Measurements from ENCODE around the gene NPM1. TPM values are rescaled to one million over a fixed set of nuclear protein-coding genes. Genes with fewer than 3 reads are reported as not detected.

The NPM1 gene
- total RNA-seq, 1 experiment from 2014 or later, result 2,693 TPM

DNA sequence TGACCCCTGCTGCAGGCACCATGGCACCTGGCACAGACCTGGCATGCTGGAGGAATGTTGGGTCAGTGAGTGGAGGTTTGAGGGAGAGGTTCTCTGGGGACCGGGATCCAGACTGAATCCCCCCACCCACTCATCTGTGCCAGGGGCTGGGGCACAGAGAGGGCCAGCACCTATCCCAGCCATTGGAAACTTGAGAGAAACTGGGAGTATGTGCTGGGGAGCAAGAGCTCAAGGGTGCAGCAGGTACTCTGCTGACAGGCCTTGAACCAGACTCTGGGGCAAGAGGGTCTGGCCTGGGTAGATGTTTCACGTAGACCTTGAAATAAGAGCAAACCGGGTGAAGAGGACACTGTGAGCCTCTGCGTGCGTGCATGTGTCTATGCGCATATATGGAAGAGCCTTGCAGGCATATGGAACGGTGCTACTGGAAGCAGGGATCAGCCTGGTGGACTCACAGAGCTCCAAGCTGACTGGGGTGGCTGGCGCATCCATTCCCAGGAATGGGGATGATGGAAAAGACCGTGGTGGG is 40.6 kb downstream of the NPM1 start:
- H3K4me1 ChIP-seq (ENCODE audit: control insufficient read depth in 1 of 2, insufficient read depth in 2 of 2, low read length in 2 of 2), result peaks cover 9 to 13% of the 10 kb centered on the region in 2 experiments
- no peak overlapping the region for H3K27ac ChIP-seq (ENCODE audit: low read depth, low read length)
- no TSS peak for BruUV-seq (replicated peaks)
- RAD21 ChIA-PET (ENCODE audit: low non-redundant PET in 1 of 2, low total read pairs in 2 of 2, uncharacterized antibody in 2 of 2, unreplicated experiment in 2 of 2), result no interaction called here
- no peaks in the 10 kb centered on the region for H3K27me3 ChIP-seq (ENCODE audit: insufficient read depth, low read length)
- CTCF ChIA-PET, result no interaction called here
- ATAC-seq (no peak), DNase-seq (ENCODE audit: low read depth, low spot score) (no peak)
- H4K20me1 ChIP-seq (ENCODE audit: insufficient read depth), result no peaks in the 10 kb centered on the region
- no peak overlapping the region for H3K4me2 ChIP-seq (ENCODE audit: low read length)
- POLR2A ChIA-PET, result interaction anchor here (0.7 to 0.9 kb wide), 2 partner anchors 10 to 41 kb away, joined by 3 to 5 read pairs; no protein-coding TSS in a partner anchor
- H2AFZ ChIP-seq (ENCODE audit: low read depth, low read length, poor library complexity, severe bottlenecking), result no peak overlapping the region
- intact Hi-C loops (cut with micrococcal nuclease), result no loop called here
- no peak overlapping the region for H3K4me3 ChIP-seq (replicated peaks in 1 of 2; ENCODE audit: low read depth in 1 of 2, low read length in 2 of 2)
- H3K9me3 ChIP-seq (ENCODE audit: control insufficient read depth in 1 of 2, insufficient read depth in 1 of 2, low read depth in 1 of 2, low read length in 2 of 2), result no peaks in the 10 kb centered on the region
- H3K79me2 ChIP-seq (ENCODE audit: insufficient read depth, low read length), result no peaks in the 10 kb centered on the region
- no peaks in the 10 kb centered on the region for H3K36me3 ChIP-seq (ENCODE audit: control insufficient read depth in 1 of 2, insufficient read depth in 2 of 2, low read length in 2 of 2)
- no peak for TF ChIP-seq SRF (IDR thresholded peaks at IDR 0.05; ENCODE audit: low read depth)
- TF ChIP-seq, protein P1, sequence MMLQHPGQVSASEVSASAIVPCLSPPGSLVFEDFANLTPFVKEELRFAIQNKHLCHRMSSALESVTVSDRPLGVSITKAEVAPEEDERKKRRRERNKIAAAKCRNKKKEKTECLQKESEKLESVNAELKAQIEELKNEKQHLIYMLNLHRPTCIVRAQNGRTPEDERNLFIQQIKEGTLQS (IDR thresholded peaks at IDR 0.05), result no peak
- TF ChIP-seq SIN3A (IDR thresholded peaks at IDR 0.05; ENCODE audit: low read depth), result no peak
- TF ChIP-seq FOSL1 (IDR thresholded peaks at IDR 0.05; ENCODE audit: low read depth), result no peak
- TF ChIP-seq RAD21 (IDR thresholded peaks at IDR 0.05; ENCODE audit: low read depth), result no peak
- TF ChIP-seq, protein P2, sequence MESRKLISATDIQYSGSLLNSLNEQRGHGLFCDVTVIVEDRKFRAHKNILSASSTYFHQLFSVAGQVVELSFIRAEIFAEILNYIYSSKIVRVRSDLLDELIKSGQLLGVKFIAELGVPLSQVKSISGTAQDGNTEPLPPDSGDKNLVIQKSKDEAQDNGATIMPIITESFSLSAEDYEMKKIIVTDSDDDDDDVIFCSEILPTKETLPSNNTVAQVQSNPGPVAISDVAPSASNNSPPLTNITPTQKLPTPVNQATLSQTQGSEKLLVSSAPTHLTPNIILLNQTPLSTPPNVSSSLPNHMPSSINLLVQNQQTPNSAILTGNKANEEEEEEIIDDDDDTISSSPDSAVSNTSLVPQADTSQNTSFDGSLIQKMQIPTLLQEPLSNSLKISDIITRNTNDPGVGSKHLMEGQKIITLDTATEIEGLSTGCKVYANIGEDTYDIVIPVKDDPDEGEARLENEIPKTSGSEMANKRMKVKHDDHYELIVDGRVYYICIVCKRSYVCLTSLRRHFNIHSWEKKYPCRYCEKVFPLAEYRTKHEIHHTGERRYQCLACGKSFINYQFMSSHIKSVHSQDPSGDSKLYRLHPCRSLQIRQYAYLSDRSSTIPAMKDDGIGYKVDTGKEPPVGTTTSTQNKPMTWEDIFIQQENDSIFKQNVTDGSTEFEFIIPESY (IDR thresholded peaks at IDR 0.05; ENCODE audit: extremely low read depth, insufficient replicate concordance, low read length), result no peak
- no peaks in the 10 kb centered on the region for H3K9me2 ChIP-seq (ENCODE audit: insufficient read depth)
- H3K9ac ChIP-seq (ENCODE audit: low read length), result no peak overlapping the region
